Measurements from ENCODE around the gene PDZRN4. TPM values are rescaled to one million over a fixed set of nuclear protein-coding genes. Genes with fewer than 3 reads are reported as not detected.

Gene PDZRN4
- total RNA-seq, 4 donors from 2014 or later: 1.1 to 14.0 (median 4.5) TPM

DNA sequence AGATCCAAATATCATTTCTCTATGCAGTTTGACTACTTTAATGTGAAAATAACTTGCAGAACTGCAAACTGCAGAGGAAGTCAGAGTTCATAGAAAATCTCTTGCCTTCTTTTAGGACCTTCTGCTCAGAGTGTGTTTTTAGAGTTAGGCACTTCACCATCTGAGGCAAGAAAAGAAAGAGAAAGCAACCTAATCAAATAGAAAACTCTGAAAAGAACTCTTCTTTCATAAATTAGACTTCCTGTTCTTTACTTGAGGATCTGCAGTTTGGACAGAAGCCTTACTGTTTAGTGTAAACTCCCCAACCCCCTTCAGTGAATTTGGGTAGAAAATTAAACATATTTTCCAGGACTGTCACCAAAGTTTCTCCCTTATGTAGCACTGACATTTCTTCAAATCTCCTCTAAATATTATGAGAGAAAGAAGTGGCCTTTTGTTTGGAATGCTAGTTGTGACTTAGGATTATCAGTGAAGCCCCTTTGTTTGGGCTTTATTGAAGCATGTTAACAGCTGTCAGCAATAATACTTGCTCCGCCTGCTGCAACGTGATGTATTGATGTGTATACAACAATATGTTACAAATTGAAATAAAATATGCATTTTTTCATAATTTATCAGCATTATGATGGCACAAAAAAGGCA is 99.5 kb downstream of the PDZRN4 start:
- no peaks in the 10 kb centered on the region for H3K4me1 ChIP-seq
- no peak overlapping the region for H3K4me3 ChIP-seq
- no peak for DNase-seq
- no peak overlapping the region for H3K27ac ChIP-seq
- no peak for TF ChIP-seq POLR2A (IDR thresholded peaks at IDR 0.05)
- TF ChIP-seq, protein P1, sequence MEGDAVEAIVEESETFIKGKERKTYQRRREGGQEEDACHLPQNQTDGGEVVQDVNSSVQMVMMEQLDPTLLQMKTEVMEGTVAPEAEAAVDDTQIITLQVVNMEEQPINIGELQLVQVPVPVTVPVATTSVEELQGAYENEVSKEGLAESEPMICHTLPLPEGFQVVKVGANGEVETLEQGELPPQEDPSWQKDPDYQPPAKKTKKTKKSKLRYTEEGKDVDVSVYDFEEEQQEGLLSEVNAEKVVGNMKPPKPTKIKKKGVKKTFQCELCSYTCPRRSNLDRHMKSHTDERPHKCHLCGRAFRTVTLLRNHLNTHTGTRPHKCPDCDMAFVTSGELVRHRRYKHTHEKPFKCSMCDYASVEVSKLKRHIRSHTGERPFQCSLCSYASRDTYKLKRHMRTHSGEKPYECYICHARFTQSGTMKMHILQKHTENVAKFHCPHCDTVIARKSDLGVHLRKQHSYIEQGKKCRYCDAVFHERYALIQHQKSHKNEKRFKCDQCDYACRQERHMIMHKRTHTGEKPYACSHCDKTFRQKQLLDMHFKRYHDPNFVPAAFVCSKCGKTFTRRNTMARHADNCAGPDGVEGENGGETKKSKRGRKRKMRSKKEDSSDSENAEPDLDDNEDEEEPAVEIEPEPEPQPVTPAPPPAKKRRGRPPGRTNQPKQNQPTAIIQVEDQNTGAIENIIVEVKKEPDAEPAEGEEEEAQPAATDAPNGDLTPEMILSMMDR (IDR thresholded peaks at IDR 0.05): no peak
- H3K9me3 ChIP-seq: no peaks in the 10 kb centered on the region
- H3K27me3 ChIP-seq: no peaks in the 10 kb centered on the region
- no peaks in the 10 kb centered on the region for H3K36me3 ChIP-seq

DNA sequence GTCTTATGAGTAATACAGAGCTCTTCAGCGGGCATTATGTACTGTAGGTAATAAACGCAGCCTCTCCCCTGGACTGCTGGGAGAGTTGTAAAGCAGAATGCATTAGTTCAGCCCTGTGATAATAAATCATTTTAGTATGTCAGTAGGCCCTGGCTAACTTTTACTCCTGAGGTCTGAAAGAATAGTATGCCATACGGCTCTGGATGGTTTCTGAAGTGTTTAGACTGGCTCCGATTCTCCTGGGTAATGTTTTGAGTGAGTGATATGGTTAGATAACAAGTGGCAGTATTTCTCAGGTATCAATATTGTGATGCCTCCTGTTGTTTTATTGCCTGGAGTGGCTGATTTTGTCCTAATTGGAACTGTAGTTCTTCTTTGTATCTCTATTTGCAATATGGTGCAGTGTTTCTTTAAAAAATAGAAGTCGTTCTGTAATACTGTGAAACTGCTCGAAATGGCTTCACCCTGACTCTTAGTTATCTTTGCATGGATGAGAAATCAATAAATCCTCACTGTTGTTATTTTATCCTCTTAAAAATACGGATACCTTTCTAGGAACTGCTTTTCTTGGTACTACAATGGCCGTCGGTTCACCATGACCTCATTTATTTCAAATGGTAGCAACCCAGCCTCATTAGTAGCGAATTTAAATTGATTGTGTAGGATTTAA is 100.2 kb downstream of the PDZRN4 start:
- DNase-seq: no peak
- H3K9me3 ChIP-seq: no peaks in the 10 kb centered on the region
- no peaks in the 10 kb centered on the region for H3K27me3 ChIP-seq
- H3K36me3 ChIP-seq: no peaks in the 10 kb centered on the region
- H3K4me3 ChIP-seq: no peak overlapping the region
- H3K27ac ChIP-seq: no peak overlapping the region
- TF ChIP-seq, protein P1 (IDR thresholded peaks at IDR 0.05): no peak
- no peak for TF ChIP-seq POLR2A (IDR thresholded peaks at IDR 0.05)
- no peaks in the 10 kb centered on the region for H3K4me1 ChIP-seq

DNA sequence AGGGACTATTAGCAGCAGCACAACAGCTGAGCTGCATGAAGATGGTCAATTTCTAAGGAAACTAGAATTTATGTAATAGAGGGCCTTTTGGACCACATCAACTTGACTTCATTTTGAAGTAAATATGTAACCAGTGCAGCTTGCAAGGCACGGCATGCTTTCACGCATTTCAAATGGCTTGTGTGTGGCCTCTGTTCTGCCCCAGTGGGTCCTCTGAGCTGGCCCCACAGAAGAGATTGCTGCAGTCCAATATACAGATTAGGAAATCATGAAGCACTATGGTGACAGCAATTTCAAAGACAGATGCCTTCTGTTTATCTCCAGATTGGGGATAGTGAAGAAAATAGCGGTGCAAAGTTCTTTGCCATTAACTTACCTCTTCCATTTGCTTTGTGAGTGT is 101.4 kb downstream of the PDZRN4 start:
- Histone ChIP-seq H3K9me3 (no peaks in the 10 kb centered on the region), H3K4me1 (no peaks in the 10 kb centered on the region), H3K27me3 (no peaks in the 10 kb centered on the region), H3K4me3 (no peak overlapping the region), H3K27ac (no peak overlapping the region), H3K36me3 (no peaks in the 10 kb centered on the region)
- TF ChIP-seq, protein P1 (IDR thresholded peaks at IDR 0.05): no peak
- TF ChIP-seq POLR2A (IDR thresholded peaks at IDR 0.05): no peak
- DNase-seq: no peak

DNA sequence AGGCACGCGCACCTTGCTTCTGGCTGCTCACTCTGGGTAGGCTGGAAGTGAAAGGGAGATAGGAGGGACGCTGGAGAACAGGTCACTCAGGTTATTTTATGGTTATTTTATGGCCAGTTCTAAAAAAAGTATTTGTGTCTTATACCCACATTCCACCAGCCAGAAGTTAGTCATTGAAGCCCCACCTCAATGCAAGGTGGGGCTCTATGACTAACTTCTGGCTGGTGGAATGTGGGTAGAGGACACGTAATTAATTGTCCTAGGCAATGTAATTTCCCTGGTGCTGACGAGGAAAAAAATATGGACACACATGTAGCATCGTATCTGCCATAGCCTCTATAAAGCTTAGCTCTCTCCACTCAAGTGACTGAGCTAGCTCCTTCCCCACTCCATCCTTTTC is 104.9 kb downstream of the PDZRN4 start:
- Histone ChIP-seq H3K27ac (no peak overlapping the region), H3K4me1 (no peaks in the 10 kb centered on the region), H3K27me3 (no peaks in the 10 kb centered on the region), H3K9me3 (no peaks in the 10 kb centered on the region), H3K36me3 (no peaks in the 10 kb centered on the region), H3K4me3 (no peak overlapping the region)
- no peak for DNase-seq
- TF ChIP-seq, protein P1 (IDR thresholded peaks at IDR 0.05): no peak
- TF ChIP-seq POLR2A (IDR thresholded peaks at IDR 0.05): no peak

DNA sequence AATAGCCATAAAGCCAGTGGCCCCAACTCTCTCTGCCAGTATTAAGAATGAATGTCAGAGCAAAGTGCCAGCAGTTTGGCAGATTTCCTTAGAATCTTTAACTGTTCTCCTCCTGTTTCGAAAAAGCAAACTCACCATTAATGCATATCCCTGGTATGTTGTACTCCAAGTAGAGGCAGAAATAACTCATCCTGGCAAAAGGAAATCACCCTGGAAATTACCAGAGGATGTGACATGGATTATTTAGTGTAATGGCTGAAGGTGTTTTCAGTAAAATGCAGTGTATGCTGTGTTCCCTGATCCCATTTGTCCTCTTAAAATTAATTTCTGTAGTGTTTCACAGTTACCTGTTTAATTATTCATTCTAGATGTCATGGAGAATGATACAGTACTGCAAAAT is 105.3 kb downstream of the PDZRN4 start:
- no peaks in the 10 kb centered on the region for H3K9me3 ChIP-seq
- no peak overlapping the region for H3K27ac ChIP-seq
- no peak for DNase-seq
- no peaks in the 10 kb centered on the region for H3K36me3 ChIP-seq
- TF ChIP-seq, protein P1 (IDR thresholded peaks at IDR 0.05): no peak
- TF ChIP-seq POLR2A (IDR thresholded peaks at IDR 0.05): no peak
- H3K4me1 ChIP-seq: no peaks in the 10 kb centered on the region
- no peak overlapping the region for H3K4me3 ChIP-seq
- no peaks in the 10 kb centered on the region for H3K27me3 ChIP-seq

All from Peyer's patch (tissue), 4 donors.